ENCODE results near the gene ST3GAL2.
"Not testable (repeated sequence)": the region's sequence is repeated elsewhere in the genome, so short reads cannot be mapped to it uniquely, and the experiment has no call there.

The ST3GAL2 gene

DNA sequence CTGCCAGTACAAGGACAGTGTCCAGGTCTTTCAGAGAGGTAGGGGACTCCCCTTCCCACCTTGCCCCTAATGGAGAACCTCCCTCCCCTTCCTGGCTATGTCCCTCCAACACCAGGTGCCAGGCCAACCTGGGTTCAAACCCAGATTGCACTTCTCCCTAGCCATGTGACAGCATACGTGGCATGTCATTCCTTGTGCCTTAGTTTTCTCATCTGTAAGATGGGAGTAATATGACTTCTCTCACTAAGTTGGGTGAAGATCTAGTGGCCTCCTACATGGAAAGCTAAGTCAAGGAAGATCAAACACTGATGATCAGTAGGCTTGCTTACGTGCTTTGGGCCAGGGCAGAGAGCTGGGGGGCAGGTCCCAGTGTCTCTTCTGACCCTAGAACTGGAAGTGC is 24.3 kb upstream of the ST3GAL2 start:
- Histone ChIP-seq H3K4me3 (ENCODE audit: low read depth, low read length) (no peak overlapping the region), H3K9me3 (ENCODE audit: control insufficient read depth, insufficient read depth, low read length) (no peaks in the 10 kb centered on the region), H3K9ac (ENCODE audit: low read depth, low read length) (no peak overlapping the region), H3K36me3 (ENCODE audit: control insufficient read depth, insufficient read depth, low read length) (no peaks in the 10 kb centered on the region), H3K4me1 (ENCODE audit: control insufficient read depth, insufficient read depth, low read length) (no peaks in the 10 kb centered on the region), H3K27me3 (ENCODE audit: control insufficient read depth, insufficient read depth, low read length) (no peaks in the 10 kb centered on the region)

DNA sequence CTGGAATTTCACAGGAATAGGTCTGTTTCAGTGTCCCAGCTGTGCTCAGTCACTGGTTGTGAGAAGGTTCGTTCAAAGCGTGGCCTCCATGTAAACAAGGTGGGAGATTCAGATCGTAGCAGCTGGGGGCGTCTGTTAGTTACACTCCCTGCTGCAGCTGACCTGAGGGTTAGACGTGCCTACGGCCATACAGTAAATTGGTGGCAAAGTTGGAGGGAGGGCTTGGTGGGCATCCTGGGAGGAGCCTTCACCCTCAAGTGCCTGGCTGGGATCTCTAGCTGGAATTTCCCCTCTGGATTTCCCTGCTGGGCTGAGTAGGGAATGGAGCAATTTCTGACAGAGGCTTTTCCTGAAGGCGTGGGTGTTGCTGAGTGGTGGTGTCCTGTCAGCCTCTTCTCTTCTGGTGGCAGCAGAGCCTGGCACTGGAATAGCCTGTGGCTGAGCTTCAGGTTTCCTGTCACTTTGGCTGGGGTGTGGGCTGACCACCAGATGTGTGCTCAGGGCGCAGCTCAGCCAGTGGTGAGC is 21.9 kb upstream of the ST3GAL2 start:
- H3K27me3 ChIP-seq (ENCODE audit: control insufficient read depth, insufficient read depth, low read length) = no peaks in the 10 kb centered on the region
- no peaks in the 10 kb centered on the region for H3K4me1 ChIP-seq (ENCODE audit: control insufficient read depth, insufficient read depth, low read length)
- H3K9me3 ChIP-seq (ENCODE audit: control insufficient read depth, insufficient read depth, low read length) = no peaks in the 10 kb centered on the region
- H3K36me3 ChIP-seq (ENCODE audit: control insufficient read depth, insufficient read depth, low read length) = no peaks in the 10 kb centered on the region
- no peak overlapping the region for H3K9ac ChIP-seq (ENCODE audit: low read depth, low read length)
- no peak overlapping the region for H3K4me3 ChIP-seq (ENCODE audit: low read depth, low read length)

DNA sequence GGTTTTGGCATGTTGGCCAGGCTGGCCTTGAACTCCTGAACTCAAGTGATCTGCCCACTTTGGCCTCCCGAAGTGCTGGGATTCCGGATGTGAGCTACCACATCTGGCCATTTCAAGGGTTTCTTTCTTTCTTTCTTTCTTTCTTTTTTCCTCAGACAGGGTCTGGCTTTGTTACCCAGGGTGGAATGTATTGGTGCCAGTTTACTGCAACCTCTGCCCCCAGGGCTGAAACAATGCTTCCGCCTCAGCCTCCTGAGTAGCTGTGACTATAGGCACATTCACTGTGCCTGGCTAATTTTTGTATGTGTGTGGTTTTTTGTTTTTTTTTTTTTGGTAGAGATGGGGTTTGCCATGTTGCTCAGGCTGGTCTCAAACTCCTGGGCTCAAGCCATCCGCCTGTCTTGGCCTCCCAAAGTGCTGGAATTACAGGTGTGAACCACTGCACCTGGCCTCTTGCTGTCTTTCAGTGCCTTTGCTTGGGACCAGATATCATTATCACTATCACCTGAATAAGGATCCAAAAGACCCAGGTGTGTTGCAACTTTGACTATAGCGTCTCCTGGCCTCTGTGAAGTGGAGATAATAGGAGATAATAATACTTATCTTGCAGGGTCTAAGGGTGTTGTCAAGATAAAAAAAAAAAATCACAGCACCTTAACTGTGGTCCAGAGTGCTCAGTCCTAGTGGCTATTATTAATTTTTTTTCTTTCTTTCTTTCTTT is 18.7 kb upstream of the ST3GAL2 start:
- no peaks in the 10 kb centered on the region for H3K27me3 ChIP-seq (ENCODE audit: control insufficient read depth, insufficient read depth, low read length)
- H3K9me3 ChIP-seq (ENCODE audit: control insufficient read depth, insufficient read depth, low read length) = no peaks in the 10 kb centered on the region
- H3K4me1 ChIP-seq (ENCODE audit: control insufficient read depth, insufficient read depth, low read length) = peaks cover 6% of the 10 kb centered on the region
- no peaks in the 10 kb centered on the region for H3K36me3 ChIP-seq (ENCODE audit: control insufficient read depth, insufficient read depth, low read length)
- H3K4me3 ChIP-seq (ENCODE audit: low read depth, low read length) = no peak overlapping the region
- no peak overlapping the region for H3K9ac ChIP-seq (ENCODE audit: low read depth, low read length)

DNA sequence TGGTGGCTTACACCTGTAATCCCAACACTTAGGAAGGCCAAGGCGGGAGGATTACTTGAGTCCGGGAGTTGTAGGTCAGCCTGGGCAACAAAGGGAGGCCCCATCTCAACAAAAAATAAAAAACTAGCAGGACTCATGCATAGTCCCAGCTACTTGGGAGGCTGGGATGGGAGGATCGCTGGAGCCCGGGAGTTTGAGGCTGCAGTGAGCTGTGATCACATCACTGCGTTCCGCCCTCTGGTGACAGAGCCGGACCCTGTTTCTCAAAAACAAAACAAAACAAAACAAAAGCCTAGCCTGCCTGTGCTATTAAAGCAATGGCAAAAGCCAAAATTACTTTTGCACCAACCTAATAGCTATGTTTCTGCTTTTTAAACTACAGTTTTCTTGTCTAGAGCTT is 17.0 kb upstream of the ST3GAL2 start:
- H3K4me1 ChIP-seq (ENCODE audit: control insufficient read depth, insufficient read depth, low read length) = peaks cover 6% of the 10 kb centered on the region
- no peaks in the 10 kb centered on the region for H3K36me3 ChIP-seq (ENCODE audit: control insufficient read depth, insufficient read depth, low read length)
- no peak overlapping the region for H3K4me3 ChIP-seq (ENCODE audit: low read depth, low read length)
- no peaks in the 10 kb centered on the region for H3K9me3 ChIP-seq (ENCODE audit: control insufficient read depth, insufficient read depth, low read length)
- no peak overlapping the region for H3K9ac ChIP-seq (ENCODE audit: low read depth, low read length)
- H3K27me3 ChIP-seq (ENCODE audit: control insufficient read depth, insufficient read depth, low read length) = no peaks in the 10 kb centered on the region

DNA sequence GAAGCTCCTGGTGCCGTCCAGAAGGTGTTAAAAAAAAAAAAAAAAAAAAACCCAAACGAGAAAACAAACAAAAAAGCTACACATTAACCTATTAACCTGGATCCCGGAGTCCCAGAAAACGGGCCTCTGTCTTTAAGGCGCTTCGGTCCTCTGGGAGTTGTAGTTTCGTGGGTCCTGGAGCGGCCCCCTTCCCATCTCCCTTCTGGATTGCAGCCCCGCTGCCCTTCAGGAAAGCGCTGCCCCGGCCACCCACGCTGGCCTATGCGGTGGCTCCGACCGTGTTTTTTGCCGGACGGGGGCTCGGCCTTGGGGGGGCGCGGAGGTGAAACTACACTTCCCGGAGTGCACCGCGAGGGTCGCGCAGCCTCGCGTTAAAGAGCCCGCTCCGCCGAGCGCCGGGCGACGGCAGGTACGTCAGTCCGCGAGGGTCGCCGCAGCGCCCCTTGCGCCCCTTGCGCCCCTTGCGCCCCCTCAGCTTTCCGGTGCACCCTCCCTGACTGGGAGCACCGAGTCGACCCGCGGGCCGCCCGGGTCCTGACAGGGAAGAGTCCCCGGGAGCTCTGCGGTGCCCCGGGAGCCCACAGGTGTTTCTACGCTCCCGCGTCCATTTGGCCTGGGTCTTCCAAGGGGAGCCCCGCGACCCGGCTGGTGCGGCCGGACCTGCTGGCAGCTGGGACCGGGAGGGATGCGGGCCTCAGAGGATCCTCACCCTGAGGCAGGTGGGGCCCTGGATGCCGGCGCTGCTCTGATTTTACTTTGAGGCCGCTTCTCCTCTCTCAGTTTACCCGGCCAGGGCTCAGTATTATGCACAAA is 15.5 kb upstream of the ST3GAL2 start, which contains the start of gene FCSK:
FCSK (plus strand) TSS at position 374 of the 813 bp plus-strand sequence. CDS start 8,596 bp downstream, outside the sequence.
- Histone ChIP-seq H3K9me3 (ENCODE audit: control insufficient read depth, insufficient read depth, low read length) (no peaks in the 10 kb centered on the region), H3K9ac (ENCODE audit: low read depth, low read length) (peak within 1 kb of the TSS; percentile 94), H3K27me3 (ENCODE audit: control insufficient read depth, insufficient read depth, low read length) (no peaks in the 10 kb centered on the region), H3K4me1 (ENCODE audit: control insufficient read depth, insufficient read depth, low read length) (peaks cover 6% of the 10 kb centered on the region), H3K4me3 (ENCODE audit: low read depth, low read length) (peak within 1 kb of the TSS; percentile 59), H3K36me3 (ENCODE audit: control insufficient read depth, insufficient read depth, low read length) (no peaks in the 10 kb centered on the region)

DNA sequence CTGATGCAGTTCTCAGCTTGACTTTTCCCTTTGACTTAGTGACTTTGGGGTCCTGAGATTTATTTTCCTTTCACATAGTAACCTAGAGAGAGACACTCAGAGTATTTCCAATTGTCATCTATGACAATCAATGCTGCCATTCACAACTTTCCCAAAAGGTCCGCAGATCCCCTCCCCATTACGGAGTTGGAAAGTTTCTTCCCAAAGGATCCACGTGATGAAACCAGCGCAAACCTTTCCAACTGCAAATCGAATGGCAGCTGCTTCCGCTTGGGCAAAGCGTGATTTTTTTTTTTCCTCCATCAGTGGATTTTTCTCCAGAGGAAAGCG is 15.0 kb upstream of the ST3GAL2 start:
- Histone ChIP-seq H3K4me1 (ENCODE audit: control insufficient read depth, insufficient read depth, low read length) (peaks cover 6% of the 10 kb centered on the region), H3K4me3 (ENCODE audit: low read depth, low read length) (peak overlapping the region; percentile 59), H3K9me3 (ENCODE audit: control insufficient read depth, insufficient read depth, low read length) (no peaks in the 10 kb centered on the region), H3K9ac (ENCODE audit: low read depth, low read length) (peak overlapping the region; percentile 94), H3K36me3 (ENCODE audit: control insufficient read depth, insufficient read depth, low read length) (no peaks in the 10 kb centered on the region), H3K27me3 (ENCODE audit: control insufficient read depth, insufficient read depth, low read length) (no peaks in the 10 kb centered on the region)

DNA sequence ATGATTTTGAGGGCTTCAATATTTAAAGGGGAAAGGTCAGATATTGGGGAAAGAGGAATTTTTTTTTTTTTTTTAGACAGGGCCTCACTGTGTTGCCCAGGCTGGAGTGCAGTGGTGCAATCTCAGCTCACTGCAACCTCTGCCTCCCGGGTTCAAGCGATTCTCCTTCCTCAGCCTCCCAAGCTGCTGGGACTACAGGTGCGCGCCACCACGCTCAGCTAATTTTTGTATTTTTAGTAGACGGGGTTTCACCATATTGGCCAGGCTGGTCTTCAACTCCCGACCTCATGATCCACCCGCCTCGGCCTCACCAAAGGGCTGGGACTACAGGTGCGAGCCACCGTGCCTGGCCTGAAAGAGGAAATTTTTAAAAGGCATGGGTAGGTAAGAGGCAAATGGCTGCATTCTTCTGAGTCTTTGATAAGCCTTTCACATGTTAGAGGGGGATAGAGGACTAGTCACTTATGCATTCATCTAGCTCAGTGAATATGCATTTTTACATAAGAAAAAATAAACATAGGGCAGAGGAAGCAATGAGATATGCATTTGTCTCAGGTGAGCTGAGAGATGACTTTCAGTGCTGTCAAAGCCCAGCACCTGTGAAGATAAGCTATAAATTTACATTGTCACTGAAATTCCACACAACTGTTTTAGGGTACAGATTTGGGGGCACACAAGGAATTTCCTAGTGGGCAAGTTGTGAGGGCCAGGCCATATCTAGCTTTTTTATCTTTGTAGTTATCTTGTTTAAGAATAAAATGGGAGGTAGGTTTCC is 14.4 kb upstream of the ST3GAL2 start:
- H3K4me1 ChIP-seq (ENCODE audit: control insufficient read depth, insufficient read depth, low read length) = peaks cover 6% of the 10 kb centered on the region
- no peaks in the 10 kb centered on the region for H3K27me3 ChIP-seq (ENCODE audit: control insufficient read depth, insufficient read depth, low read length)
- H3K4me3 ChIP-seq (ENCODE audit: low read depth, low read length) = peak overlapping the region; percentile 59
- no peaks in the 10 kb centered on the region for H3K36me3 ChIP-seq (ENCODE audit: control insufficient read depth, insufficient read depth, low read length)
- peak overlapping the region; percentile 94 for H3K9ac ChIP-seq (ENCODE audit: low read depth, low read length)
- H3K9me3 ChIP-seq (ENCODE audit: control insufficient read depth, insufficient read depth, low read length) = no peaks in the 10 kb centered on the region

DNA sequence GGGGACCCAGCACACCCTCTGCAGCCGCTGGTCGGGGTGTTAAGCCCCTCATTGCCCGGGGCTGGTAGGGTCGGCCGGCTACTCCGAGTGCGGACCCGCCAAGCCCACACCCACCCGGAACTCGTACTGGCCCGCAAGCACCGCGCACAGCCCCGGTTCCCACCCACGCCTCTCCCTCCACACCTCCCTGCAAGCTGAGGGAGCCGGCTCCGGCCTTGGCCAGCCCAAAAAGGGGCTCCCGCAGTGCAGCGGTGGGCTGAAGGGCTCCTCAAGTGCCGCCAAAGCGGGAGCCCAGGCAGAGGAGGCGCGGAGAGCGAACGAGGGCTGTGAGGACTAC is 12.1 kb upstream of the ST3GAL2 start:
- peaks cover 11% of the 10 kb centered on the region for H3K4me1 ChIP-seq (ENCODE audit: control insufficient read depth, insufficient read depth, low read length)
- H3K36me3 ChIP-seq (ENCODE audit: control insufficient read depth, insufficient read depth, low read length); H3K9ac ChIP-seq (ENCODE audit: low read depth, low read length); H3K9me3 ChIP-seq (ENCODE audit: control insufficient read depth, insufficient read depth, low read length); H3K27me3 ChIP-seq (ENCODE audit: control insufficient read depth, insufficient read depth, low read length); H3K4me3 ChIP-seq (ENCODE audit: low read depth, low read length): not testable (repeated sequence)

DNA sequence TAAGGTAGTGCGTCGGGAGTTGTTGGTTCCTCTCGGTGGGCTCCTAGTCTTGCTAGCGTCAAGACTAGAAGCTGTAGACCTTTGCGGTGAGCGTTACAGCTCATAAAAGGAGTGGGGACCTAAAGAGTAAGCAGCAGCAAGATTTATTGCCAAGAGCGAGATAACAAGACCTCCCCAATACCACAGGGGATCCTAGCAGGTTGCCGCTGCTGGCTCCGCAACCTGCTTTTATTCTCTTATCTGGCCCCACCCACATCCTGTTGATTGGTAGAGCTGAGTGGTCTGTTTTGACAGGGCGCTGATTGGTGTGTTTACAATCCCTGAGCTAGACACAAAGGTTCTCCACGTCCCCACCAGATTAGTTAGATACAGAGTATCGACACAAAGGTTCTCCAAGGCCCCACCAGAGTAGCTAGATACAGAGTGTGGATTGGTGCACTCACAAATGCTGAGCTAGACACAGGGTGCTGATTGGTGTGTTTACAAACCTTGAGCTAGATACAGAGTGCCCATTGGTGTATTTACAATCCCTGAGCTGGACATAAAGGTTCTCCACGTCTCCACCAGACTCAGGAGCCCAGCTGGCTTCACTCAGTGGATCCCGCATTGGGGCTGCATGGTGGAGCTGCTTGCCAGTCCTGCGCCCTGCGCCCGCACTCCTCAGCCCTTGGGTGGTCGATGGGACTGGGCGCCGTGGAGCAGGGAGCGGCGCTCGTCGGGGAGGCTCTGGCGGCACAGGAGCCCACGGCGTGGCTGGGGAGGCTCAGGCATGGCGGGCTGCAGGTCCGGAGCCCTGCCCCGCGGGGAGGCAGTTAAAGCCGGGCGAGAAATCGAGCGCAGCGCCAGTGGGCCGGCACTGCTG is 11.5 kb upstream of the ST3GAL2 start:
- H3K4me3 ChIP-seq (ENCODE audit: low read depth, low read length); H3K9ac ChIP-seq (ENCODE audit: low read depth, low read length); H3K27me3 ChIP-seq (ENCODE audit: control insufficient read depth, insufficient read depth, low read length); H3K9me3 ChIP-seq (ENCODE audit: control insufficient read depth, insufficient read depth, low read length); H3K36me3 ChIP-seq (ENCODE audit: control insufficient read depth, insufficient read depth, low read length): not testable (repeated sequence)
- peaks cover 11% of the 10 kb centered on the region for H3K4me1 ChIP-seq (ENCODE audit: control insufficient read depth, insufficient read depth, low read length)

DNA sequence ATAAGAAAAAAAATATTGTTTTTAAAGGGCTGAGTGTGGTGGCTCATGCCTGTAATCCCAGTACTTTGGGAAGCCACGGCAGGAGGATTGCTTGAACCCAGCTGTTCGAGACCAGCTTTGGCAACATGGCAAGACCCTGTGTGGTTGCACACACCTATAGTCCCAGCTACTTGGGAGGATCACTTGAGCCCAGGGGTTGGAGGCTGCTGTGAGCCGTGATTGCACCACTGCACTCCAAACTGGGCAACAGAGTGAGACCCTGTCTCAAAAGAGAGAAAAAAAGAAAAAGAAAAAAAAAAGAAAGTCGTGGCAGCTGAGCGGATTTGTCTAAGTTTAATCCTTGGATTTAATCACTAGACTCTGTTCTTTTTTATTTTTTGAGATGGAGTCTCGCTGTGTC is 9.2 kb upstream of the ST3GAL2 start:
- Histone ChIP-seq H3K4me1 (ENCODE audit: control insufficient read depth, insufficient read depth, low read length) (peaks cover 5% of the 10 kb centered on the region), H3K9ac (ENCODE audit: low read depth, low read length) (no peak overlapping the region), H3K36me3 (ENCODE audit: control insufficient read depth, insufficient read depth, low read length) (no peaks in the 10 kb centered on the region), H3K9me3 (ENCODE audit: control insufficient read depth, insufficient read depth, low read length) (no peaks in the 10 kb centered on the region), H3K27me3 (ENCODE audit: control insufficient read depth, insufficient read depth, low read length) (no peaks in the 10 kb centered on the region), H3K4me3 (ENCODE audit: low read depth, low read length) (no peak overlapping the region)

Measured in iPS-15b (cell line).